ENCODE data around the gene MST1R. TPM values are rescaled to one million over a fixed set of nuclear protein-coding genes. Genes with fewer than 3 reads are reported as not detected.

The MST1R gene
- total and polyA plus RNA-seq, 2 experiments from 2014 or later = 3.7 to 3.9 TPM

DNA sequence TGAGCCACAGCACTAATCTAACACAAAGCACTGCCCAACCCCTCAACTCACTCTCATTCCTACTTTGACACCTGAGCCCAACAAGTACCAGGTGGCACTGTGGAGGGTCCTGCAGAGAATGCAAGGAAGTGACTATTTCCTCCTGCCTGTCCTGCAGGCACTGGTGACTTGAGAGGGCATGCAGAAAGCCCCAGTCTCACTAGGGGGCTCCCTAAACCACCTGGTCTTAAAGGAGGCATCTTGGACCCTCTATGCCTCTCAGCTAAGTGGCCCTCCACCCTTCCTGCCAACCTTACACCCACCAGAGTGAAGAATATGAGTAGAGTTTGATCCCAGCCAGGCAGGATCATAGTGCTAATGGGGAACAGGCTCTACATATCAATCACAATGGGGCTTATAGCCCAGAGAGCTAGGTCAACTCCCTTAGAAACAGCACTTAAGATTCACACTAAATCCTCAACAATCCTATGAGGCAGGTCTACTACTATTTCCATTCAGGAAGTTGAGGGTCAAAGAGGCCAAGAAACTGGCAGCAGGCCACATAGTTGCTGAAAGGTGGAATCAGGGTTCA, 62.5 kb downstream of the MST1R start:
- Mint-ChIP-seq H3K9me3 (no peaks in the 10 kb centered on the region), H3K27me3 (ENCODE audit: insufficient read depth, low read depth, poor library complexity) (peaks cover 5% of the 10 kb centered on the region), H3K36me3 (ENCODE audit: low read depth) (peaks cover 62% of the 10 kb centered on the region), H3K27ac (no peak overlapping the region), H3K4me3 (no peak overlapping the region), H3K4me1 (peaks cover 18% of the 10 kb centered on the region)
- Histone ChIP-seq H3K4me2 (no peak overlapping the region), H4K20me1 (replicated peaks; ENCODE audit: insufficient read depth) (0 out of 2 replicates have a peak, but pooled peaks cover 3% of the 10 kb centered on the region), H3F3A (replicated peaks; ENCODE audit: low read depth) (no peaks in the 10 kb centered on the region), H3K27ac (ENCODE audit: low read depth) (no peak overlapping the region), H3K27me3 (ENCODE audit: insufficient read depth) (no peaks in the 10 kb centered on the region), H3K4me3 (no peak overlapping the region), H3K9me2 (ENCODE audit: insufficient read depth) (no peaks in the 10 kb centered on the region), H3K79me2 (replicated peaks; ENCODE audit: insufficient read depth) (no peaks in the 10 kb centered on the region), H3K4me1 (ENCODE audit: insufficient read depth) (no peaks in the 10 kb centered on the region), H3K36me3 (ENCODE audit: insufficient read depth) (peaks cover 8% of the 10 kb centered on the region; the same call in 1 of the 2 replicates), H2AFZ (no peak overlapping the region)
- ATAC-seq = peak; percentile 83
- TF ChIP-seq NANOG (IDR thresholded peaks at IDR 0.05; ENCODE audit: borderline replicate concordance) = no peak
- TF ChIP-seq, protein P1, sequence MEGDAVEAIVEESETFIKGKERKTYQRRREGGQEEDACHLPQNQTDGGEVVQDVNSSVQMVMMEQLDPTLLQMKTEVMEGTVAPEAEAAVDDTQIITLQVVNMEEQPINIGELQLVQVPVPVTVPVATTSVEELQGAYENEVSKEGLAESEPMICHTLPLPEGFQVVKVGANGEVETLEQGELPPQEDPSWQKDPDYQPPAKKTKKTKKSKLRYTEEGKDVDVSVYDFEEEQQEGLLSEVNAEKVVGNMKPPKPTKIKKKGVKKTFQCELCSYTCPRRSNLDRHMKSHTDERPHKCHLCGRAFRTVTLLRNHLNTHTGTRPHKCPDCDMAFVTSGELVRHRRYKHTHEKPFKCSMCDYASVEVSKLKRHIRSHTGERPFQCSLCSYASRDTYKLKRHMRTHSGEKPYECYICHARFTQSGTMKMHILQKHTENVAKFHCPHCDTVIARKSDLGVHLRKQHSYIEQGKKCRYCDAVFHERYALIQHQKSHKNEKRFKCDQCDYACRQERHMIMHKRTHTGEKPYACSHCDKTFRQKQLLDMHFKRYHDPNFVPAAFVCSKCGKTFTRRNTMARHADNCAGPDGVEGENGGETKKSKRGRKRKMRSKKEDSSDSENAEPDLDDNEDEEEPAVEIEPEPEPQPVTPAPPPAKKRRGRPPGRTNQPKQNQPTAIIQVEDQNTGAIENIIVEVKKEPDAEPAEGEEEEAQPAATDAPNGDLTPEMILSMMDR (conservative IDR thresholded peaks at IDR 0.05; ENCODE audit: low read depth in 2 of 2) = peak; percentile 56 to 84
- peak; percentile 78 for DNase-seq (ENCODE audit: low spot score)

DNA sequence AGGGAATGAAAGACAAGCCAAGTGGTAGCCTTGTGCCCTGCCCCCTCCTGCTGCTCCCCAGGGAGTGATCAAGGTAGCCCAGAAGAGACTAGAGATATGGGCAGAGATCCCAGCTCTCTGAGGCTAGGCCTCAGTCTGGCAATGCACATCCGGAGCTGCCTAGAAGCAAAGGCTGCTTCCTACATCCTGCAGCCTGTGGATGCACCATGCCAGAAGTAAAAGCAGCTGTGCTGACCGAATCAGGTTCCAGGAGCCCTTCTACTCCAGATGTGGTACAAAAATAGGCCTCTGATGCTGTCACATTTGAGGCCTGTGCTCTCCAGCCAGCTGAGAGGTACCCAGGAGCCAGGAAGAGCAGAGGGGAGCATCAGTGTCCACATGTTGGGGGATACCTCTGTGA, 63.3 kb downstream of the MST1R start:
- Histone ChIP-seq H3K27ac (ENCODE audit: low read depth) (no peak overlapping the region), H2AFZ (no peak overlapping the region), H3K27me3 (ENCODE audit: insufficient read depth) (no peaks in the 10 kb centered on the region), H4K20me1 (replicated peaks; ENCODE audit: insufficient read depth) (peaks cover 3% of the 10 kb centered on the region; the same call in 1 of the 2 replicates), H3K4me2 (no peak overlapping the region), H3K4me1 (ENCODE audit: insufficient read depth) (no peaks in the 10 kb centered on the region), H3F3A (replicated peaks; ENCODE audit: low read depth) (no peaks in the 10 kb centered on the region), H3K36me3 (ENCODE audit: insufficient read depth) (peaks cover 8% of the 10 kb centered on the region; the same call in 1 of the 2 replicates), H3K4me3 (no peak overlapping the region), H3K79me2 (replicated peaks; ENCODE audit: insufficient read depth) (no peaks in the 10 kb centered on the region), H3K9me2 (ENCODE audit: insufficient read depth) (no peaks in the 10 kb centered on the region)
- ATAC-seq = no peak
- Mint-ChIP-seq H3K4me1 (peaks cover 18% of the 10 kb centered on the region), H3K9me3 (no peaks in the 10 kb centered on the region), H3K4me3 (no peak overlapping the region), H3K36me3 (ENCODE audit: low read depth) (peaks cover 60% of the 10 kb centered on the region), H3K27ac (no peak overlapping the region), H3K27me3 (ENCODE audit: insufficient read depth, low read depth, poor library complexity) (peaks cover 5% of the 10 kb centered on the region)
- DNase-seq (ENCODE audit: low spot score) = no peak
- TF ChIP-seq, protein P1 (conservative IDR thresholded peaks at IDR 0.05; ENCODE audit: low read depth in 2 of 2) = no peak
- TF ChIP-seq ZNF331 (CRISPR knock-in tag; IDR thresholded peaks at IDR 0.05; ENCODE audit: low read depth) (no peak), EZH2 (IDR thresholded peaks at IDR 0.05; ENCODE audit: low read depth, unreplicated experiment) (no peak), ZNF114 (CRISPR knock-in tag; IDR thresholded peaks at IDR 0.05) (no peak), EZH2phosphoT487 (IDR thresholded peaks at IDR 0.05; ENCODE audit: unreplicated experiment) (no peak), POLR2AphosphoS5 (IDR thresholded peaks at IDR 0.05; ENCODE audit: low read depth) (no peak)
- TF ChIP-seq, protein P2, sequence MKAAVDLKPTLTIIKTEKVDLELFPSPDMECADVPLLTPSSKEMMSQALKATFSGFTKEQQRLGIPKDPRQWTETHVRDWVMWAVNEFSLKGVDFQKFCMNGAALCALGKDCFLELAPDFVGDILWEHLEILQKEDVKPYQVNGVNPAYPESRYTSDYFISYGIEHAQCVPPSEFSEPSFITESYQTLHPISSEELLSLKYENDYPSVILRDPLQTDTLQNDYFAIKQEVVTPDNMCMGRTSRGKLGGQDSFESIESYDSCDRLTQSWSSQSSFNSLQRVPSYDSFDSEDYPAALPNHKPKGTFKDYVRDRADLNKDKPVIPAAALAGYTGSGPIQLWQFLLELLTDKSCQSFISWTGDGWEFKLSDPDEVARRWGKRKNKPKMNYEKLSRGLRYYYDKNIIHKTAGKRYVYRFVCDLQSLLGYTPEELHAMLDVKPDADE (IDR thresholded peaks at IDR 0.05) = no peak
- TF ChIP-seq, protein P3, sequence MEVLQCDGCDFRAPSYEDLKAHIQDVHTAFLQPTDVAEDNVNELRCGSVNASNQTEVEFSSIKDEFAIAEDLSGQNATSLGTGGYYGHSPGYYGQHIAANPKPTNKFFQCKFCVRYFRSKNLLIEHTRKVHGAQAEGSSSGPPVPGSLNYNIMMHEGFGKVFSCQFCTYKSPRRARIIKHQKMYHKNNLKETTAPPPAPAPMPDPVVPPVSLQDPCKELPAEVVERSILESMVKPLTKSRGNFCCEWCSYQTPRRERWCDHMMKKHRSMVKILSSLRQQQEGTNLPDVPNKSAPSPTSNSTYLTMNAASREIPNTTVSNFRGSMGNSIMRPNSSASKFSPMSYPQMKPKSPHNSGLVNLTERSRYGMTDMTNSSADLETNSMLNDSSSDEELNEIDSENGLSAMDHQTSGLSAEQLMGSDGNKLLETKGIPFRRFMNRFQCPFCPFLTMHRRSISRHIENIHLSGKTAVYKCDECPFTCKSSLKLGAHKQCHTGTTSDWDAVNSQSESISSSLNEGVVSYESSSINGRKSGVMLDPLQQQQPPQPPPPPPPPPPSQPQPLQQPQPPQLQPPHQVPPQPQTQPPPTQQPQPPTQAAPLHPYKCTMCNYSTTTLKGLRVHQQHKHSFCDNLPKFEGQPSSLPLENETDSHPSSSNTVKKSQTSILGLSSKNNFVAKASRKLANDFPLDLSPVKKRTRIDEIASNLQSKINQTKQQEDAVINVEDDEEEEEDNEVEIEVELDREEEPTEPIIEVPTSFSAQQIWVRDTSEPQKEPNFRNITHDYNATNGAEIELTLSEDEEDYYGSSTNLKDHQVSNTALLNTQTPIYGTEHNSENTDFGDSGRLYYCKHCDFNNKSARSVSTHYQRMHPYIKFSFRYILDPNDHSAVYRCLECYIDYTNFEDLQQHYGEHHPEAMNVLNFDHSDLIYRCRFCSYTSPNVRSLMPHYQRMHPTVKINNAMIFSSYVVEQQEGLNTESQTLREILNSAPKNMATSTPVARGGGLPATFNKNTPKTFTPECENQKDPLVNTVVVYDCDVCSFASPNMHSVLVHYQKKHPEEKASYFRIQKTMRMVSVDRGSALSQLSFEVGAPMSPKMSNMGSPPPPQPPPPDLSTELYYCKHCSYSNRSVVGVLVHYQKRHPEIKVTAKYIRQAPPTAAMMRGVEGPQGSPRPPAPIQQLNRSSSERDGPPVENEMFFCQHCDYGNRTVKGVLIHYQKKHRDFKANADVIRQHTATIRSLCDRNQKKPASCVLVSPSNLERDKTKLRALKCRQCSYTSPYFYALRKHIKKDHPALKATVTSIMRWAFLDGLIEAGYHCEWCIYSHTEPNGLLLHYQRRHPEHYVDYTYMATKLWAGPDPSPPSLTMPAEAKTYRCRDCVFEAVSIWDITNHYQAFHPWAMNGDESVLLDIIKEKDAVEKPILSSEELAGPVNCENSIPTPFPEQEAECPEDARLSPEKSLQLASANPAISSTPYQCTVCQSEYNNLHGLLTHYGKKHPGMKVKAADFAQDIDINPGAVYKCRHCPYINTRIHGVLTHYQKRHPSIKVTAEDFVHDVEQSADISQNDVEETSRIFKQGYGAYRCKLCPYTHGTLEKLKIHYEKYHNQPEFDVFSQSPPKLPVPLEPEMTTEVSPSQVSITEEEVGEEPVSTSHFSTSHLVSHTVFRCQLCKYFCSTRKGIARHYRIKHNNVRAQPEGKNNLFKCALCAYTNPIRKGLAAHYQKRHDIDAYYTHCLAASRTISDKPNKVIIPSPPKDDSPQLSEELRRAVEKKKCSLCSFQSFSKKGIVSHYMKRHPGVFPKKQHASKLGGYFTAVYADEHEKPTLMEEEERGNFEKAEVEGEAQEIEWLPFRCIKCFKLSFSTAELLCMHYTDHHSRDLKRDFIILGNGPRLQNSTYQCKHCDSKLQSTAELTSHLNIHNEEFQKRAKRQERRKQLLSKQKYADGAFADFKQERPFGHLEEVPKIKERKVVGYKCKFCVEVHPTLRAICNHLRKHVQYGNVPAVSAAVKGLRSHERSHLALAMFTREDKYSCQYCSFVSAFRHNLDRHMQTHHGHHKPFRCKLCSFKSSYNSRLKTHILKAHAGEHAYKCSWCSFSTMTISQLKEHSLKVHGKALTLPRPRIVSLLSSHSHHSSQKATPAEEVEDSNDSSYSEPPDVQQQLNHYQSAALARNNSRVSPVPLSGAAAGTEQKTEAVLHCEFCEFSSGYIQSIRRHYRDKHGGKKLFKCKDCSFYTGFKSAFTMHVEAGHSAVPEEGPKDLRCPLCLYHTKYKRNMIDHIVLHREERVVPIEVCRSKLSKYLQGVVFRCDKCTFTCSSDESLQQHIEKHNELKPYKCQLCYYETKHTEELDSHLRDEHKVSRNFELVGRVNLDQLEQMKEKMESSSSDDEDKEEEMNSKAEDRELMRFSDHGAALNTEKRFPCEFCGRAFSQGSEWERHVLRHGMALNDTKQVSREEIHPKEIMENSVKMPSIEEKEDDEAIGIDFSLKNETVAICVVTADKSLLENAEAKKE (CRISPR knock-in tag; IDR thresholded peaks at IDR 0.05) = no peak
